EL (cell line): ENCODE results near the gene KRTAP10-5.
"Not testable (repeated sequence)": the region's sequence is repeated elsewhere in the genome, so short reads cannot be mapped to it uniquely, and the experiment has no call there.

ENCODE experiments used
- DNase-seq: peaks from one replicate; pipeline ENCODE4 v3.0.0-alpha.2; 2016

Gene KRTAP10-5

GRCh38 chr21:44568667-44569556, 11.5 kb downstream of the KRTAP10-5 start:
- peak; percentile 13 for DNase-seq

GRCh38 chr21:44568261-44568660, 12.1 kb downstream of the KRTAP10-5 start:
- no peak for DNase-seq

GRCh38 chr21:44567481-44568171, 12.8 kb downstream of the KRTAP10-5 start:
- DNase-seq, result no peak

DNA sequence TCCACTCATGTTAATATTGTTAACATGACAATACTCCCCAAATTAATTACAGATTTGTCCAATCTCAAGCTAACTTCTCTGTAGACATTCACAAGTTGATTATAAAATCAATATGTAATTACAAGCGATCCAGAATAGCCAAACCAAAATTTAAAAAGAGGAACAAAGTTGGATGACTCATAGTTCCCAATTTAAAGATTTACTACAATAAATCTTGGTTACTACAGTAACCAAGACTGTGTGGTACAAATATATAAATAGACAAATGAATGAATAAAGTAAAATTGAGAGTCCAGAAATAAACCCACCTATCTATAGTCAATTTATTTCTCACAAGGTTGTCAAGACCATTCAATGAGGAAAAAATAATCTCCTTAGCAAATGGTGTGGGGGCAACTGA, 14.0 kb downstream of the KRTAP10-5 start:
- no peak for DNase-seq

DNA sequence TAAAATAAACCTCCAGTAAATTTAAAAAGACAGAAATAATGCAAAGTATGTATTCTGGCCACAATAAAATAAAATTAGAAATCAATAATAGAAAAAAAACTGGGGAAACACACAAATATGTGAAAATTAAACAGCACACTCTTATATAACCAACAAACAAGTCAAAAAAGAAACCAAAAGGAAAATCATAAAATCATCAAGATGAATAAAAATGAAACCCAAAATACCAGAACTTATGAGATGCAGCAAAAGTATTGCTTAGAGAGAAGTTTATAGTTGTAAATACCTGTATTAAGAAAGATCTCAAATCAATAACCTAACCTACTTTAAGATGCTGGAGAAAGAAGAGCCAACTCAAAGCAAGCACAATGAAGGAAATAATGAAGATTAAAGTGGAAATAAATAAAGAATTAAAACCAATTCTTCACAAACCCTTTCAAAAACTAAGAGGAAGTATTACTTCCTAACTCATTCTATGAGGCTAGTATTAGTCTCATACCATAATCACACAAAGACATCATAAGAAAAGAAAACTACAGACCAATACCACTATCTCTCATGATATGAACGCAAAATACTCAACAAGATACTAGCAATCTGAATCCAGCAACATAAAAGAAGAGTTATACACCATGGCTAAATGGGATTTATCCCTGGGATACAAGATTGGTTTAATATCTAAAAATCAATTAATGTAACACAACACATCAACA, 15.4 kb downstream of the KRTAP10-5 start:
- DNase-seq, result no peak

- DNase-seq, result no peak
Measured at GRCh38 chr21:44564099-44564498, 16.3 kb downstream of the KRTAP10-5 start.

- no peak for DNase-seq
Measured at GRCh38 chr21:44558695-44559094, 21.7 kb downstream of the KRTAP10-5 start, which contains the start of gene KRTAP10-3. Gene KRTAP10-3, minus strand, starts transcription at chr21:44558795. Its CDS starts 80 bp downstream, at chr21:44558715.

DNA sequence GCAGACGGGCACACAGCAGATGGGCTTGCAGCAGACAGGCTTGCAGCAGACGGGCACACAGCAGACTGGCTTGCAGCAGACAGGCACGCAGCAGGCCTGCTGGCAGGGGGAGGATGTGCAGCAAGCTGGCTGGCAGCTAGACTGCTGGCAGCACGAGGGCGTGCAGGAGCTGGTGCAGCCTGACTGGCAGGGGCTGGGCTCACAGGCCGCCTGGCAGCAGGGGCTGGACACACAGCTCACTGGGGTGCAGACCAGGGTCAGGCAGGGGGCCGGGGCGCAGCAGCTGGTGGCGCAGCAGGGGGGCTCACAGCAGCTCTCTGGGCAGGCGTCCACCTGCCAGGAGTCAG, 22.1 kb downstream of the KRTAP10-5 start:
- not testable (repeated sequence) for DNase-seq

DNA sequence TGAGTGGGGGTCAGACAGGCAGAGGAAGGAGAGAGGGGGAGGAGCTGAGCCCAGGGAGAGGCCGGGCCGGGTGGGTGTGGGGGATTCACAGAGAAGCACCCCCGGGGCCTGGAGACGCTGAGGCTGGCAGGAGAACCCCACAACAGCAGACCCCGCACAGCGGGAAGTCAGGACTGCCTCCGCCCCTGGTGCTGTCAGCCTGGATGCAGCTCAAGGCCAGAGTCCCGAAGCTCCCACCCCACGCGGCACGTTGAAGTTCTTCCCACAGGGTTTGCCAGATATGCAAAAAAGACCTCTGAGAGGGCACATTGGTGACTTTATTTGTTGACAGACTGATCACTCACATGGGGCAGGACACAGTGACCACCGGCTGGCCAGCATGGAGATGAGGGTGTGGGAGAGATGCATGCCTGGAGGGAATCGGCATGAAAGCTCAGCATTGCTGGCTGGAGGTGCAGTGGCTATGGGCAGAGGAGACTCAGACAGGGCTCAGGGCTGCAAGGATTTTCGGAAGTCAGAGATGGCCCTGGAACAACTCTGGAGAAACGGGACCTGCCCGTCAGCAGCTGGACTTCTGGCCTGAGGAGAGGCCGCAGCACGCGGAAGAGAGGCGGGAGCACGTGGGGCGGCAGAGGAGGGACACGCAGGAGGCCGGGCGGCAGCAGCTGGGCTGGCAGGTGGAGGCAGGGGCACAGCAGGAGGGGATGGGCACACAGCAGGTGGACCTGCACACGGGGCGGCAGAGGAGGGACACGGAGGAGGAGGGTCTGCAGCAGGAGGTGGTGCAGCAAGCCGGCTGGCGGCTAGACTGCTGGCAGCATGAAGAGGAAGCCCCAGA, 22.7 kb downstream of the KRTAP10-5 start:
- DNase-seq, result no peak

DNA sequence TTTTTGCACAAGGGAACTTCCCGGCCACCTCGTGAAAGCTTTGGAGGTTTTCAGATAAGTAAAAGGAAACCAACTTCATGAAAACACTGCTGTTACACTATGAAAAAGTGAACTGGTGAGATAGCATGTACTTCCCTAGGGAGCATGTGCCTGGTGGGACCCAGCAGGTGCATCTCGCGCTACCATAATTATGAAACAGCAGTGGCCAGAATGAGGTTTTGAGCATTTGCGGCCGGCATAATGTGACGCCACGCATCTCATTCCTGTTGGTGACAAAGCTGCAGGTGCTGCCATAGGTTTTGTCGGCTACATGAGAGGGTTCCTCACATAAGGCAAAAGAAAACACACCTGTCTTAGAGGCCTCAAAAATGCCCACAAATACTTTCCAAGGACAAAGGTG, 23.5 kb downstream of the KRTAP10-5 start:
- no peak for DNase-seq

GRCh38 chr21:44555200-44555875, 25.1 kb downstream of the KRTAP10-5 start:
- DNase-seq, result no peak

DNA sequence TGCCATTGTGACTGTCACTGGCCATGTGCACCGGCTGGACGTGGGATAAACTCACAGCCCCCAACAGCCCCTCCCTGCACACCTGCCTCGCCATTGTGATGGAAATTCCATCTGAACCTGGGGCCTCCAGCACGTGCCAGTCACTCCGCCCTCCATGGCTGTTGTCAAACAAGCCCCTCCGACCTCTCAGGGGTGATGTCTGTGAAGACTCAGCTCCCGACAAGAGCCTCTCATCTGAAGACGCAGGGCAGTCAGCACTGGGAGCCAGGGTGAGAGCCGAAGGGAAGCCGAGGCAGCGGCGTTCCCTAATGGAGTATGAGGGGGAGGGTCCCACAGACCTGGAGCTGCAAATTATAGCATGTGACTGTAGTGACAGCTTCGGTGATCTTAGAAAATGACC, 27.7 kb downstream of the KRTAP10-5 start:
- DNase-seq, result no peak

DNA sequence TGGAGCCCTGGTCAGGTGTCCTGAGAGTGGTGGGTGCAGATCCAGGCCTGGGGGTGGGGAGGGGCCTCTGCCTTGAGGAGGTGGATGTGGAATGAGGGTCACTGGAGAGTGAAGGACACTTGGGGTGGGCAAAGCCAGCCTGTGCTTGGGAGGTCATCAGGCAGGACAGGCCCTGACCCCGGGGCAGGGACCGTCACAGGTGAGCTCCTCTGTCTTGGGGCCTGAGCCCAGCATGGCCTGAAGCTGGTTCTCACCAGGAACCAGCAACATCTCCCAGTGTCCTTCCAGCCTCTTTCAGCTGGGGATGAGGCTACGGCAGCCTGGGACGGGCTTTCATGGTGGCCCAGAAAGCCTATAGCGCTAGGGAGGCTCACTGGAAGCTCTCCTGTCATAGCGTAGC, 28.3 kb downstream of the KRTAP10-5 start:
- no peak for DNase-seq

GRCh38 chr21:44551340-44551961, 29.0 kb downstream of the KRTAP10-5 start, which contains the start of gene KRTAP10-2:
Gene KRTAP10-2, minus strand, starts transcription at chr21:44551505. Its CDS starts 47 bp downstream, at chr21:44551458.
- no peak for DNase-seq

DNA sequence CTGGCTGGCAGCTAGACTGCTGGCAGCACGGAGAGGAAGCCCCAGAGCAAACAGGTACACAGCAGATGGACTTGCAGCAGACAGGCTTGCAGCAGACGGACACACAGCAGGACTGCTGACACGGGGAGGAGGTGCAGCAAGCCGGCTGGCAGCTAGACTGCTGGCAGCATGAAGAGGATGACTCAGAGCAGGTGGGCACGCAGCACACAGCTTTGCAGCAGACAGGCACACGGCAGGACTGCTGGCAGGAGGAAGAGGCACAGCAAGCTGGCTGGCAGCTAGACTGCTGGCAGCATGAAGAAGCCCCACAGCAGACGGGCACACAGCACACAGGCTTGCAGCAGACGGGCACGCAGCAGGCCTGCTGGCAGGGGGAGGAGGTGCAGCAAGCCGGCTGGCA, 29.6 kb downstream of the KRTAP10-5 start:
- DNase-seq, result no peak

GRCh38 chr21:44550285-44550684, 30.1 kb downstream of the KRTAP10-5 start:
- DNase-seq, result not testable (repeated sequence)

- no peak for DNase-seq
Measured at GRCh38 chr21:44549525-44550211, 30.7 kb downstream of the KRTAP10-5 start.

DNA sequence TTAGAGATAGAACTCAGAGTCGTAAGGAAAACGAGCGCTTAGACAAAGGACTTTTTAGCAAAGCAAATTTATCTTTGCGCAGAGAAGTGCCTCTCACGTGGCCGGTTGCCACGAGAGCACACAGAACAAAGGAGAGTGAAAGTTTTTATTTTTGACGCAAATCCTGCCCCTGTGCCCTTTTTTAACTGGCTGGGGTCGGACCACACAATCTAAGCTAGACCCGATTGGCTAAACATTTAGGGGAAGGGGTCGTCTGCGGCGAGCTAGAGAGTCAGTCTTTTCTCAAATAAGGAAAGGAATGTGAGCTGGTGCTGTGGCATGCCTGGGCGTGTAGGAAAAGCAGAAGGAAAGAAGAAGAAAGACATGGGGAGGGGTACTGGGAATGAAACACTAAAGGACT, 31.5 kb downstream of the KRTAP10-5 start:
- DNase-seq, result no peak

DNA sequence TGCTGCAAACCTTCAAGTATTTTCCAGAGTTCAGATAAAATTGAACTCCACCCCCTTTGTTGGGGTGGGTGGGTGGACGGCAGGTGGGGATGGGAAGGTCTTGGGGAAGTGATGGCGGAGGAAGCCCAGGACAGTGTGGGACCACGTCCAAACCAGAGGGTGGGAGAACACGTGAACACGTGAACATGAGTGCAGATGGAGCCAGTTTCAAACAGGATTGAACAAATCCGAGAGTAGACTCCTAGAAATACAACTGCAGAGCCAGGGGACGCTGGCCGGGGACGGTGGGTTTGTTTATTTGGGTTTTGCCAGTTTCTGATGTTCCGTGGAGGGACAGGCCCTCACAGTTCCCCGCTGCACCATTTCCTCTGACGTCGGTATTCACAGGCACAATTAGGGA, 32.0 kb downstream of the KRTAP10-5 start:
- no peak for DNase-seq

GRCh38 chr21:44547656-44548331, 32.6 kb downstream of the KRTAP10-5 start:
- DNase-seq, result no peak
